CMK (cell line): ENCODE results near the gene ADGRG1.

Experiments used
- DNase-seq: peaks from one replicate; pipeline ENCODE4 v3.0.0-alpha.2; 2010; ENCODE audit warnings: low read depth

Gene ADGRG1

GRCh38 chr16:57606147-57606846 lies 22.1 kb upstream of the ADGRG1 start:
- no peak for DNase-seq

- no peak for DNase-seq
Measured at GRCh38 chr16:57606847-57607501, 21.5 kb upstream of the ADGRG1 start.

- DNase-seq = no peak
Measured at GRCh38 chr16:57607676-57608461, 20.6 kb upstream of the ADGRG1 start.

- DNase-seq = no peak
Measured at GRCh38 chr16:57608462-57609113, 19.8 kb upstream of the ADGRG1 start.

- DNase-seq = no peak
Measured at GRCh38 chr16:57609541-57610401, 18.7 kb upstream of the ADGRG1 start.

GRCh38 chr16:57610611-57611010 lies 17.8 kb upstream of the ADGRG1 start:
- DNase-seq = no peak

GRCh38 chr16:57611181-57611580 lies 17.2 kb upstream of the ADGRG1 start:
- DNase-seq = no peak

- DNase-seq = no peak
Measured at GRCh38 chr16:57611706-57612105, 16.7 kb upstream of the ADGRG1 start.

- DNase-seq = no peak
Measured at GRCh38 chr16:57612494-57612893, 15.9 kb upstream of the ADGRG1 start.

GRCh38 chr16:57613514-57613913 lies 14.9 kb upstream of the ADGRG1 start:
- no peak for DNase-seq

- no peak for DNase-seq
Measured at GRCh38 chr16:57614536-57614935, 13.9 kb upstream of the ADGRG1 start.

GRCh38 chr16:57614944-57615343 lies 13.5 kb upstream of the ADGRG1 start:
- no peak for DNase-seq

GRCh38 chr16:57615813-57616212 lies 12.6 kb upstream of the ADGRG1 start:
- DNase-seq = no peak

- no peak for DNase-seq
Measured at GRCh38 chr16:57616241-57616640, 12.2 kb upstream of the ADGRG1 start.

GRCh38 chr16:57616876-57617275 lies 11.6 kb upstream of the ADGRG1 start:
- no peak for DNase-seq

- no peak for DNase-seq
Measured at GRCh38 chr16:57617604-57618111, 10.8 kb upstream of the ADGRG1 start.

- DNase-seq = no peak
Measured at GRCh38 chr16:57618296-57619132, 9.9 kb upstream of the ADGRG1 start.

GRCh38 chr16:57619133-57619605 lies 9.3 kb upstream of the ADGRG1 start:
- no peak for DNase-seq

- DNase-seq = no peak
Measured at GRCh38 chr16:57619606-57620334, 8.7 kb upstream of the ADGRG1 start.
